NCI-H69 (cell line): Measurements from ENCODE around the gene USP49.
"Not testable (repeated sequence)": the region's sequence is repeated elsewhere in the genome, so short reads cannot be mapped to it uniquely, and the experiment has no call there.

Experiments
- DNase-seq: peaks from one replicate; lab custom pipeline; 2025; lab: John Stamatoyannopoulos, UW

Gene USP49

DNA sequence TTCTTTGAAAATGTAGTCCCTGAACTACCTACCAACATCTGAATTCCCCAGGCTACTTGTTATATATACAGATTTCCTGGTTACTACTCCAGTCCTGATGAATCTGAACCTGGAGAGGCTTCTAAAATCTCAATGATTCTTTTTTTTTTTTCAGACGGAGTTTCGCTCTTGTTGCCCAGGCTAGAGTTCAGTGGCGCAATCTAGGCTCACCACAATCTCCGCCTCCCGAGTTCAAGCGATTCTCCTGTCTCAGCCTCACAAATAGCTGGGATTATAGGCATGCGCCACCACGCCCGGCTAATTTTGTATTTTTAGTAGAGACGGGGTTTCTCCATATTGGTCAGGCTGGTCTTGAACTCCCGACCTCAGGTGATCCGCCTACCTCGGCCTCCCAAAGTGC lies 83.2 kb downstream of the USP49 start:
- DNase-seq: not testable (repeated sequence)

GRCh38 chr6:41811095-41811494 lies 84.1 kb downstream of the USP49 start:
- no peak for DNase-seq

- DNase-seq: no peak
Measured at GRCh38 chr6:41805830-41806774, 89.1 kb downstream of the USP49 start.

- DNase-seq: peak; percentile 12
Measured at GRCh38 chr6:41801380-41801779, 93.8 kb downstream of the USP49 start.

- DNase-seq: no peak
Measured at GRCh38 chr6:41799559-41799911, 95.6 kb downstream of the USP49 start.

DNA sequence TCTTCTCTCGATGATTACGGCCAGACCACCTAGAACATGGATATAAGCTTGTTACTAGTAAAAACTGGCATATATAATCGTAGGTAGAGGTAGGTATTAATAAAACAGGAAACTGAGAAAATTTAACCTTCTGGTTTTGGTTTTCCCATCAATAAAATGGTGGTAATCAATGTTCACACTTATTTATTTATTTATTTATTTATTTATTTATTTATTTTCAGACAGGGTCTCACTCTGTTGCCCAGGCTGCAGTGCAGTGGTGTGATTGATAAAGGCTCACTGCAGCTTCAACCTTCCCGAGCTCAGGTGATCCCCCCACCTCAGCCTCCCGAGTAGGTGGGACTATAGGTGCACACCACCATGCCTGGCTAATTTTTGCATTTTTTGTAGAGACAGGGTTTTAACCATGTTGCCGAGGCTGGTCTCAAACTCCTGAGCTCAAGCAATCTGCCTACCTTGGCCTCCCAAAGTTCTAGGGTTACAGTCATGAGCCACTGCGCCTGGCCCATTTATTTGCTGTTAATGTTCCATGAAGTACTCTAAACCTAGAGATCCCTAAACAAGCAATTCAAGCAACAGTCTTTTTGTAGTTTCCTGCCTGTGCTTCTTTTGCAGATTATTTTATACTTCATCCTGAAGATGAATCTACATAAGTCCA lies 96.1 kb downstream of the USP49 start:
- no peak for DNase-seq

- no peak for DNase-seq
Measured at GRCh38 chr6:41796474-41796873, 98.7 kb downstream of the USP49 start.

- DNase-seq: no peak
Measured at GRCh38 chr6:41791984-41792383, 103.2 kb downstream of the USP49 start.

DNA sequence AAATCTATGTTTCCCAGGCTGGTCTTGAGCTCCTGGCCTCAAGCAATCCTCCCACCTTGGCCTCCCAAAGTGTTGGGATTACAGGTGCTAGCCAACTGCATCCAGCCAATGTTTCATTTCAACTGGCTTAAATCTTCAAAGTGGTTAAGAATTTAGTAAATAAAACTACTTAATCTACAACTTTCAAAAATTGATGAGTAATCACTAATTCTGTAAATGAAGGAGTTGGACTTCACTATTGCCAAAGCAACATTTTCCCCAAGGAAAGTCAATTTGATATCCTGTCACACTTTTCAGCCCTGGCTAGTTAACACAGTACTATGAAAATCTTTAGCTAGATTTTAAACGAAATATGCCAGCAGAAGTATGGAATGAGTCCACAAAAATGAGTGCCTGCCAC lies 103.9 kb downstream of the USP49 start:
- DNase-seq: no peak

GRCh38 chr6:41790045-41790444 lies 105.1 kb downstream of the USP49 start:
- DNase-seq: no peak

DNA sequence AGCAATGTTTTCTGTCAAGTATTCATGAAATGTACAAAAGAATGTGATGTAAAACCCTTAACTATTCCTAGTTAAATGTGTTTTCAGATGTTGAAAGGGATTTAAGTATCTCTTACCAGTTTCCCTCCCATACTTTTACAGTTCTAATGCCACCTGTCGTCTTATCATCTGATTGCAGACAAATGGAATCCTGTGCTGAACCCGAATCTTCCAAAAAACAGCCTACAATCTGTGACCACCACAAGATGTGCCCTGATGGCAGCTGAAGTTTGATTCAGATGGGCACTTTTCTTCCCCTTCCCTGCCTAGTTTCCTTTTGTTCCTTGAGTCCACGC lies 105.8 kb downstream of the USP49 start:
- DNase-seq: no peak

GRCh38 chr6:41787219-41787917 lies 107.8 kb downstream of the USP49 start, which contains the start of gene TOMM6:
Gene TOMM6 (plus strand): TSS chr6:41787694. CDS start chr6:41787698, 4 bp downstream.
- DNase-seq: peak; percentile 97

GRCh38 chr6:41786451-41787218 lies 108.5 kb downstream of the USP49 start:
- DNase-seq: peak; percentile 93

DNA sequence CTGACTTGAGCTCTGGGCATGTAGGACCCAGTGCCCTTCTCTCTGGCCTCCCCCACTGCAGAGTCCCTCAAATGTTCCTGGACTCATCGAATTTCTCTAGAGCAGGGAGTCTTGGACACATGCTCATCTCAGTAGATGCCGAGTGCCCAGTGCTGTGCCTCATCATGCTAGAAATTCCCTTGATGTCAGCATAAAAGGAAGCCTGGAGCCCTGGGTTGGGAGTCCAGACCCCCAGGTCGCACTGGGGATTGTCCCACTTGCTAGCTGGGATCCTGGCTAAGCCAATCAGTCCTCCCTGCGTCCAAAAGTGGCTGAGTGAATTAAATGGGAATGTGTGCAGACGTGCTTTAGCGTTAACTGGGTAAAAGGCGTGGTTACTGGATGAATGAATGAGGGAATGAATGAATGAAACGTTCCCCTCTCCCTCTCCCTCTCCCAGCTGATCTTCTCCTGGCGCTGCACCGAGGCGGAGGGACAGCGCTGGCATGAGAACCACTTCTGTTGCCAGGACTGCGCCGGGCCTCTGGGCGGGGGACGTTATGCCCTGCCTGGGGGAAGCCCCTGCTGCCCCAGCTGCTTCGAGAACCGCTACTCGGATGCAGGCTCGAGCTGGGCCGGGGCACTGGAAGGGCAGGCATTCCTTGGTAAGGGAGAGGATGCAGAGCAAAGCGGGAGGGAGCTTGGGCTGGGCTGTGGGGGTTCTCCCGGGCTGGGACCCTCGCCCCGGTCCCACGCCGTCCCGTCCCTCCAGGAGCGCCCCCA lies 109.3 kb downstream of the USP49 start:
- peak; percentile 45 for DNase-seq

GRCh38 chr6:41785254-41785653 lies 109.9 kb downstream of the USP49 start:
- no peak for DNase-seq

GRCh38 chr6:41784581-41785171 lies 110.5 kb downstream of the USP49 start:
- DNase-seq: no peak

DNA sequence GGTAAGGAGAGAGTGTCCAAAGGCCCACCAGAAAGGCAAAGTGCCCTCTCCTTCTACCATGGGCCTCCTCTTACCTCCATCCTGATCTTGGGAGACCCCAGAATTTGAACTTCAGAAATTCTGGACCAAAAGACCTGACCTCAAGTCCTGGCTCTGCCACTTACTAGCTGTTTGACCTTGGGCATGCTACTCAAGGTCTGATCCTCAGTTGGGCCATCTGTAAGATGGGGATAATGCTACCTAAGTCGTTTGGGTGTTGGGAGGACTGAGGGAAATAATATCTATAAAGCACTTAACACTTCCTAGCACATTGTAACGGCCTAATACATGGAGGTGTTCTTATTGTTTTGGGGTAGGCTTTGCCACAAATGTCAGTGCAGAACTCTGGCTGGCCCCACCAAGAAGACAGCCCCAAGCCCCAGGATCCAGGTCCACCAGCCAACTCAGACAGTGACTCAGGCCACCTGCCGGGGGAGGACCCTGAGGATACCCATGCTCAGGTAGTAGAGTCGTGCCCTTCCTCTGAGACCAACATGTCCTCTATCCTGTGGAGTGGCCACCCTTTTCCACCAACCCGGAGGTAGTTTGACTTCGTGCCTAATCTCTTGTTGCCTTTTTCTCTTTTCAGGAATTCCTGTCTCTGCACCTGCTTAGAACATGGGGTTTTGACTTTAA lies 111.9 kb downstream of the USP49 start:
- no peak for DNase-seq

DNA sequence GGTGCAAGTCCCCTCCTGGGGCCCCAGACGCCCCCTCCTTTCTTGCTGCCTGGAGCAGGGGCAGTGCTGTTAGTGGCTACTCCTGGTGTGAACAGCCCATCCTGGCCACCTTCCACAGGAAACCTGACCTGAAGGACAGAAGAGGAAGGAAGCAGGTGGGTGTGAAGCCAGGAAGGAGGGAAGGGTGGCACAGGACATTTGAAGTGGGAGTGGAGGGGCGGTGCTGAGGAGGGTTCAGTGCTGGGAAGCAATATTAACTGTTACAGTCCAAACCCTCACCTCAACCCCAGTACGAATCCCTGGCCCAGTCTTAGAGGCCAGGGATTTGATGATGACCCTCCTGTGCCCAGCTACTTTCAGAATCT lies 113.8 kb downstream of the USP49 start:
- peak; percentile 30 for DNase-seq

DNA sequence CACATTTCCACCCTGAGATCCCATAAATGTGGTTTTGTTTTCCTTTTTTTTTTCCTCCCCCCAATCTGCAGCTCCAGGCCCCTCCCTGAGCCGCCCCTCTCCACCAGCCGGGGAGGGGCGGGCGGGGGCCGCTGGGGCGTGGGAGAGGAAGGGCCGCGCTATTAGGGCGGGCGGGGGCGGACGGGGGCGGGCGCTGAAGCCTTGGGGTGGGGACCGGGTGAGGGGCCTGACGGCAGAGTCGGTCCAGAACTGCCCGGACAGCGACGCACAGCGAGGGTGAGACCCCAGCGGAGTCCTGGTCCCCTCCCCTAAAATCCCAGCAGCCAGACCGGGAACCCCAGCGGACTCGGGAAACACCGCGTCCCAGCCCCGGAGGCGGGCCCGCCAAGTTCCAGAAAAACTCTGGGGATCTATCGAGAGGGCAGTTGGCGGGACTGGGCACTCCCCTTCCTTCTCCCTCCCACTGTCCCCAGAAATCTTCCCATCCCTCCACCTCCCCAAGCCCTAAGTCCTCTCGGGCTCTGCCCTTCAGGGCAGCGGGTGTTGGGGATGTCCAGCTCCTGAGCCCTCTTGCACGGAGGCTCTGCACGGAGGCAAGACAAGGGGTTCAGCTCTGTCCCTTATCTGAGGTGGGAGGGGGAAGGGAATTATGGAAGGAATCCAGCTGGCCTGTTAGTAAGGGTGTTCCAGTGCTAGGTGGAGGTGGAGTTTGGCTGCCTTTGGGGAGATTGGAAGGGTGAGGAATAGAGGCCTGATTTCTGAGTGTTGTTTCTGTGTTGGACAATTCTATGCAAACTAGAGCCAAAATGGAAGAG lies 114.4 kb downstream of the USP49 start, which contains the start of gene PRICKLE4:
Gene PRICKLE4 (plus strand): TSS at position 232 of the 815 bp plus-strand sequence. CDS start 2,692 bp downstream, outside the sequence.
- peak; percentile 50 for DNase-seq
